ENCODE results near the gene UBE2L5. TPM values are rescaled to one million over a fixed set of nuclear protein-coding genes. Genes with fewer than 3 reads are reported as not detected.
A peak's percentile ranks its signal among the peaks of the same experiment; 100 is the strongest.

Gene UBE2L5
- total and polyA plus RNA-seq, 2 of the 13 experiments (the other 11 are each of a cell fraction or from before 2014, with no cell fraction given): 0.13 TPM; not detected in 1

GRCh38 chr13:30395192-30396158 is 26.8 kb upstream of the UBE2L5 start (continued):
- TF ChIP-seq CREB3 (CRISPR knock-in tag; IDR thresholded peaks at IDR 0.05) (0 out of 2 replicates have a peak, but pooled peaks have one; percentile 34), MIXL1 (CRISPR knock-in tag; IDR thresholded peaks at IDR 0.05) (peak; percentile 55; the same call in 1 of the 2 replicates), CEBPG (CRISPR knock-in tag; IDR thresholded peaks at IDR 0.05) (peak; percentile 93), ATF3 (CRISPR knock-in tag; IDR thresholded peaks at IDR 0.05) (peak; percentile 29; the same call in 1 of the 2 replicates), SMC3 (IDR thresholded peaks at IDR 0.05; ENCODE audit: low read length) (0 out of 2 replicates have a peak, but pooled peaks have one; percentile 23), ZFP90 (CRISPR knock-in tag; IDR thresholded peaks at IDR 0.05; ENCODE audit: borderline replicate concordance) (peak; percentile 39; the same call in 1 of the 2 replicates), ZUFSP (CRISPR knock-in tag; IDR thresholded peaks at IDR 0.05; ENCODE audit: borderline replicate concordance) (no peak), ZHX1 (CRISPR knock-in tag; IDR thresholded peaks at IDR 0.05; ENCODE audit: low read depth) (no peak), ZFAT (CRISPR knock-in tag; conservative IDR thresholded peaks at IDR 0.05) (no peak), ZBTB43 (CRISPR knock-in tag; conservative IDR thresholded peaks at IDR 0.05) (peak; percentile 77), MXI1 (IDR thresholded peaks at IDR 0.05; ENCODE audit: borderline replicate concordance, low read depth, low read length) (peak; percentile 35; the same call in 1 of the 3 replicates), HOMEZ (CRISPR knock-in tag; IDR thresholded peaks at IDR 0.05; ENCODE audit: low read depth) (peak; percentile 60; the same call in 1 of the 2 replicates), MYC (CRISPR knock-in tag; IDR thresholded peaks at IDR 0.05; ENCODE audit: borderline replicate concordance) (peak; percentile 56; the same call in 1 of the 2 replicates), ZBTB7B (CRISPR knock-in tag; IDR thresholded peaks at IDR 0.05) (0 out of 2 replicates have a peak, but pooled peaks have one; percentile 35)
- TF ChIP-seq, protein P1, sequence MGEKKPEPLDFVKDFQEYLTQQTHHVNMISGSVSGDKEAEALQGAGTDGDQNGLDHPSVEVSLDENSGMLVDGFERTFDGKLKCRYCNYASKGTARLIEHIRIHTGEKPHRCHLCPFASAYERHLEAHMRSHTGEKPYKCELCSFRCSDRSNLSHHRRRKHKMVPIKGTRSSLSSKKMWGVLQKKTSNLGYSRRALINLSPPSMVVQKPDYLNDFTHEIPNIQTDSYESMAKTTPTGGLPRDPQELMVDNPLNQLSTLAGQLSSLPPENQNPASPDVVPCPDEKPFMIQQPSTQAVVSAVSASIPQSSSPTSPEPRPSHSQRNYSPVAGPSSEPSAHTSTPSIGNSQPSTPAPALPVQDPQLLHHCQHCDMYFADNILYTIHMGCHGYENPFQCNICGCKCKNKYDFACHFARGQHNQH (CRISPR knock-in tag; IDR thresholded peaks at IDR 0.05): peak; percentile 72; the same call in 1 of the 2 replicates
- TF ChIP-seq, protein P2, sequence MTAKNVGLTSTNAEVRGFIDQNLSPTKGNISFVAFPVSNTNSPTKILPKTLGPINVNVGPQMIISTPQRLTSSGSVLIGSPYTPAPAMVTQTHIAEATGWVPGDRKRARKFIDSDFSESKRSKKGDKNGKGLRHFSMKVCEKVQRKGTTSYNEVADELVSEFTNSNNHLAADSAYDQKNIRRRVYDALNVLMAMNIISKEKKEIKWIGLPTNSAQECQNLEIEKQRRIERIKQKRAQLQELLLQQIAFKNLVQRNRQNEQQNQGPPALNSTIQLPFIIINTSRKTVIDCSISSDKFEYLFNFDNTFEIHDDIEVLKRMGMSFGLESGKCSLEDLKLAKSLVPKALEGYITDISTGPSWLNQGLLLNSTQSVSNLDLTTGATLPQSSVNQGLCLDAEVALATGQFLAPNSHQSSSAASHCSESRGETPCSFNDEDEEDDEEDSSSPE (CRISPR knock-in tag; IDR thresholded peaks at IDR 0.05): peak; percentile 53; the same call in 1 of the 2 replicates

Data from HepG2 (cell line).